Omental fat pad (tissue), 4 donors: ENCODE results near the gene PRDM16. TPM values are rescaled to one million over a fixed set of nuclear protein-coding genes. Genes with fewer than 3 reads are reported as not detected.
"Not testable (repeated sequence)": the region's sequence is repeated elsewhere in the genome, so short reads cannot be mapped to it uniquely, and the experiment has no call there.

Experiments used
- ATAC-seq: fragments of 150-250 bp; one replicate; pipeline ENCODE4 v1.9.1; 2016; ENCODE audit warnings: mild to moderate bottlenecking, moderate library complexity; ENCODE audit not compliant: low FRiP score
- DNase-seq: peaks from one replicate; pipeline ENCODE4 v3.0.0-alpha.2; 2019; ENCODE audit warnings: low spot score
- CTCF ChIP-seq, 3 donors: fragments of 450-650 bp; IDR thresholded peaks; one replicate each; pipeline ENCODE4 v1.5.1; 2016 to 2017; ENCODE audit warnings: antibody characterized with exemption in 3 of 3, mild to moderate bottlenecking in 3 of 3, moderate library complexity in 2 of 3
- total RNA-seq, 4 donors: library from RNA; depleted of rRNA; stranded (reverse); fragments of >200 nt; gene quantifications; one replicate each; pipeline ENCODE4 v1.1.0, GENCODE V29; 2016

Gene PRDM16
- total RNA-seq, 4 donors from 2014 or later: 0.19 to 3.8 (median 1.8) TPM

- ATAC-seq (no peak), DNase-seq (no peak)
- no peak for TF ChIP-seq CTCF (IDR thresholded peaks at IDR 0.05)
Observed at GRCh38 chr1:3234956-3235355, 166.0 kb downstream of the PRDM16 start.

- DNase-seq (no peak), ATAC-seq (no peak)
- no peak for TF ChIP-seq CTCF (IDR thresholded peaks at IDR 0.05)
Observed at GRCh38 chr1:3235496-3235895, 166.5 kb downstream of the PRDM16 start.

GRCh38 chr1:3236361-3236760, 167.4 kb downstream of the PRDM16 start:
- ATAC-seq: no peak
- DNase-seq: no peak

GRCh38 chr1:3236955-3237354, 168.0 kb downstream of the PRDM16 start:
- TF ChIP-seq CTCF (IDR thresholded peaks at IDR 0.05): no peak
- DNase-seq: no peak
- ATAC-seq: no peak

More at GRCh38 chr1:3236361-3236760, 167.4 kb downstream of the PRDM16 start:
- no peak for TF ChIP-seq CTCF (IDR thresholded peaks at IDR 0.05)

GRCh38 chr1:3237570-3237969, 168.6 kb downstream of the PRDM16 start:
- ATAC-seq (no peak), DNase-seq (no peak)
- no peak for TF ChIP-seq CTCF (IDR thresholded peaks at IDR 0.05)

GRCh38 chr1:3237994-3238702, 169.1 kb downstream of the PRDM16 start:
- ATAC-seq (no peak), DNase-seq (no peak)
- no peak for TF ChIP-seq CTCF (IDR thresholded peaks at IDR 0.05)

GRCh38 chr1:3238703-3239278, 169.8 kb downstream of the PRDM16 start:
- TF ChIP-seq CTCF (IDR thresholded peaks at IDR 0.05): no peak
- ATAC-seq: no peak
- no peak for DNase-seq

GRCh38 chr1:3239991-3240390, 171.0 kb downstream of the PRDM16 start:
- DNase-seq, ATAC-seq: not testable (repeated sequence)
